ENCODE results near the gene SLC25A6.
"Not testable (repeated sequence)": the region's sequence is repeated elsewhere in the genome, so short reads cannot be mapped to it uniquely, and the experiment has no call there.

Gene SLC25A6

GRCh38 chrX:1389181-1389992 is 2.5 kb downstream of the SLC25A6 start:
- H3K27me3 Mint-ChIP-seq, result no peaks in the 10 kb centered on the region
- peaks cover 45% of the 10 kb centered on the region for H3K4me1 Mint-ChIP-seq (ENCODE audit: low read depth)
- H3K36me3 Mint-ChIP-seq (ENCODE audit: low read depth), result peaks cover 80% of the 10 kb centered on the region
- no peaks in the 10 kb centered on the region for H3K9me3 Mint-ChIP-seq
- peak; percentile 29 for DNase-seq
- peak overlapping the region; percentile 95 for H3K4me3 Mint-ChIP-seq
- H3K27ac Mint-ChIP-seq, result peak overlapping the region; percentile 99

- peak overlapping the region; percentile 95 for H3K4me3 Mint-ChIP-seq
- DNase-seq, result peak; percentile 23
- no peaks in the 10 kb centered on the region for H3K27me3 Mint-ChIP-seq
- peaks cover 41% of the 10 kb centered on the region for H3K4me1 Mint-ChIP-seq (ENCODE audit: low read depth)
- H3K9me3 Mint-ChIP-seq, result no peaks in the 10 kb centered on the region
- peak overlapping the region; percentile 99 for H3K27ac Mint-ChIP-seq
- H3K36me3 Mint-ChIP-seq (ENCODE audit: low read depth), result peaks cover 84% of the 10 kb centered on the region
Measured at GRCh38 chrX:1388651-1389050, 3.3 kb downstream of the SLC25A6 start.

- no peak for DNase-seq
- H3K27me3 Mint-ChIP-seq, result no peaks in the 10 kb centered on the region
- peak overlapping the region; percentile 99 for H3K27ac Mint-ChIP-seq
- no peaks in the 10 kb centered on the region for H3K9me3 Mint-ChIP-seq
- peaks cover 92% of the 10 kb centered on the region for H3K36me3 Mint-ChIP-seq (ENCODE audit: low read depth)
- peak overlapping the region; percentile 95 for H3K4me3 Mint-ChIP-seq
- peaks cover 40% of the 10 kb centered on the region for H3K4me1 Mint-ChIP-seq (ENCODE audit: low read depth)
Measured at GRCh38 chrX:1387141-1387776, 4.7 kb downstream of the SLC25A6 start.

GRCh38 chrX:1386338-1387127 is 5.4 kb downstream of the SLC25A6 start:
- peaks cover 40% of the 10 kb centered on the region for H3K4me1 Mint-ChIP-seq (ENCODE audit: low read depth)
- no peak for DNase-seq
- no peaks in the 10 kb centered on the region for H3K27me3 Mint-ChIP-seq
- H3K36me3 Mint-ChIP-seq (ENCODE audit: low read depth), result peaks cover 90% of the 10 kb centered on the region
- H3K4me3 Mint-ChIP-seq, result no peak overlapping the region
- H3K27ac Mint-ChIP-seq, result peak overlapping the region; percentile 51
- no peaks in the 10 kb centered on the region for H3K9me3 Mint-ChIP-seq

- H3K4me3 Mint-ChIP-seq, result no peak overlapping the region
- H3K27ac Mint-ChIP-seq, result peak overlapping the region; percentile 61
- no peaks in the 10 kb centered on the region for H3K27me3 Mint-ChIP-seq
- H3K9me3 Mint-ChIP-seq, result no peaks in the 10 kb centered on the region
- peaks cover 31% of the 10 kb centered on the region for H3K4me1 Mint-ChIP-seq (ENCODE audit: low read depth)
- peaks cover 80% of the 10 kb centered on the region for H3K36me3 Mint-ChIP-seq (ENCODE audit: low read depth)
- DNase-seq, result peak; percentile 39
Measured at GRCh38 chrX:1385253-1386223, 6.4 kb downstream of the SLC25A6 start.

- H3K9me3 Mint-ChIP-seq, result no peaks in the 10 kb centered on the region
- DNase-seq, result peak; percentile 54
- H3K27ac Mint-ChIP-seq, result peak overlapping the region; percentile 61
- peaks cover 28% of the 10 kb centered on the region for H3K4me1 Mint-ChIP-seq (ENCODE audit: low read depth)
- H3K27me3 Mint-ChIP-seq, result no peaks in the 10 kb centered on the region
- peaks cover 73% of the 10 kb centered on the region for H3K36me3 Mint-ChIP-seq (ENCODE audit: low read depth)
- no peak overlapping the region for H3K4me3 Mint-ChIP-seq
Measured at GRCh38 chrX:1384658-1385252, 7.2 kb downstream of the SLC25A6 start.

- Mint-ChIP-seq H3K9me3 (no peaks in the 10 kb centered on the region), H3K4me3 (no peak overlapping the region), H3K36me3 (ENCODE audit: low read depth) (peaks cover 36% of the 10 kb centered on the region), H3K4me1 (ENCODE audit: low read depth) (peaks cover 3% of the 10 kb centered on the region), H3K27me3 (no peaks in the 10 kb centered on the region), H3K27ac (peak overlapping the region; percentile 61)
- DNase-seq, result no peak
Measured at GRCh38 chrX:1380672-1381233, 11.2 kb downstream of the SLC25A6 start.

- H3K36me3 Mint-ChIP-seq (ENCODE audit: low read depth), result peaks cover 13% of the 10 kb centered on the region
- peak overlapping the region; percentile 69 for H3K27ac Mint-ChIP-seq
- H3K9me3 Mint-ChIP-seq, result no peaks in the 10 kb centered on the region
- DNase-seq, result no peak
- H3K27me3 Mint-ChIP-seq, result no peaks in the 10 kb centered on the region
- H3K4me1 Mint-ChIP-seq (ENCODE audit: low read depth), result peaks cover 3% of the 10 kb centered on the region
- H3K4me3 Mint-ChIP-seq, result no peak overlapping the region
Measured at GRCh38 chrX:1378306-1378759, 13.6 kb downstream of the SLC25A6 start.

GRCh38 chrX:1368385-1368698 is 23.6 kb downstream of the SLC25A6 start:
- no peak for DNase-seq
- peaks cover 9% of the 10 kb centered on the region for H3K36me3 Mint-ChIP-seq (ENCODE audit: low read depth)
- H3K27ac Mint-ChIP-seq, result peak overlapping the region; percentile 55
- H3K9me3 Mint-ChIP-seq, result no peaks in the 10 kb centered on the region
- H3K4me3 Mint-ChIP-seq, result no peak overlapping the region
- no peaks in the 10 kb centered on the region for H3K4me1 Mint-ChIP-seq (ENCODE audit: low read depth)
- no peaks in the 10 kb centered on the region for H3K27me3 Mint-ChIP-seq

- not testable (repeated sequence) for H3K27ac Mint-ChIP-seq
Measured at GRCh38 chrX:1366363-1366762, 25.6 kb downstream of the SLC25A6 start.

GRCh38 chrX:1361910-1362309 is 30.0 kb downstream of the SLC25A6 start:
- Mint-ChIP-seq H3K9me3 (no peaks in the 10 kb centered on the region), H3K27ac (peak overlapping the region; percentile 28), H3K27me3 (no peaks in the 10 kb centered on the region), H3K4me3 (no peak overlapping the region), H3K4me1 (ENCODE audit: low read depth) (peaks cover 1% of the 10 kb centered on the region), H3K36me3 (ENCODE audit: low read depth) (peaks cover 17% of the 10 kb centered on the region)
- DNase-seq, result no peak

More at GRCh38 chrX:1366363-1366762, 25.6 kb downstream of the SLC25A6 start:
- H3K27me3 Mint-ChIP-seq; DNase-seq; H3K4me1 Mint-ChIP-seq (ENCODE audit: low read depth); H3K4me3 Mint-ChIP-seq; H3K9me3 Mint-ChIP-seq: not testable (repeated sequence)
- H3K36me3 Mint-ChIP-seq (ENCODE audit: low read depth), result peaks cover 11% of the 10 kb centered on the region

- peaks cover 17% of the 10 kb centered on the region for H3K36me3 Mint-ChIP-seq (ENCODE audit: low read depth)
- H3K9me3 Mint-ChIP-seq, result no peaks in the 10 kb centered on the region
- DNase-seq, result no peak
- H3K4me3 Mint-ChIP-seq, result no peak overlapping the region
- H3K27ac Mint-ChIP-seq, result no peak overlapping the region
- H3K4me1 Mint-ChIP-seq (ENCODE audit: low read depth), result peaks cover 1% of the 10 kb centered on the region
- H3K27me3 Mint-ChIP-seq, result no peaks in the 10 kb centered on the region
Measured at GRCh38 chrX:1361275-1361674, 30.6 kb downstream of the SLC25A6 start.

- no peak overlapping the region for H3K4me3 Mint-ChIP-seq
- H3K36me3 Mint-ChIP-seq (ENCODE audit: low read depth), result peaks cover 17% of the 10 kb centered on the region
- DNase-seq, result no peak
- H3K9me3 Mint-ChIP-seq, result no peaks in the 10 kb centered on the region
- H3K27ac Mint-ChIP-seq, result no peak overlapping the region
- peaks cover 1% of the 10 kb centered on the region for H3K4me1 Mint-ChIP-seq (ENCODE audit: low read depth)
- no peaks in the 10 kb centered on the region for H3K27me3 Mint-ChIP-seq
Measured at GRCh38 chrX:1360171-1360570, 31.7 kb downstream of the SLC25A6 start.
